Fibroblast of mammary gland (primary cell): ENCODE data around the gene OTOGL.
A peak's percentile ranks its signal among the peaks of the same experiment; 100 is the strongest.
"Not testable (repeated sequence)": the region's sequence is repeated elsewhere in the genome, so short reads cannot be mapped to it uniquely, and the experiment has no call there.

Experiments used
- DNase-seq: peaks from one replicate; pipeline ENCODE4 v3.0.0-alpha.2; 2010; ENCODE audit warnings: low read depth
- H3K4me3 ChIP-seq: 2 replicates; pipeline ENCODE4 v1.5.1; 2011; ENCODE audit warnings: low read depth, mild to moderate bottlenecking, low read length, moderate library complexity; ENCODE audit not compliant: control insufficient read depth
- CTCF ChIP-seq: conservative IDR thresholded peaks from 2 replicates; pipeline ENCODE4 v1.5.1; 2011; ENCODE audit warnings: low read depth, low read length, inconsistent platforms; ENCODE audit not compliant: control insufficient read depth, insufficient read depth

OTOGL gene

GRCh38 chr12:80282226-80282625 is 182.9 kb downstream of the OTOGL start:
- no peak overlapping the region for H3K4me3 ChIP-seq
- no peak for TF ChIP-seq CTCF
- no peak for DNase-seq

GRCh38 chr12:80282761-80283160 is 183.4 kb downstream of the OTOGL start:
- peak; percentile 71 for DNase-seq

GRCh38 chr12:80291108-80291754 is 191.9 kb downstream of the OTOGL start:
- no peak for TF ChIP-seq CTCF
- no peak for DNase-seq
- H3K4me3 ChIP-seq = no peak overlapping the region

More at GRCh38 chr12:80282761-80283160, 183.4 kb downstream of the OTOGL start:
- TF ChIP-seq CTCF = no peak
- no peak overlapping the region for H3K4me3 ChIP-seq

GRCh38 chr12:80293347-80293746 is 194.0 kb downstream of the OTOGL start:
- H3K4me3 ChIP-seq = no peak overlapping the region
- no peak for DNase-seq
- TF ChIP-seq CTCF = no peak

- no peak for TF ChIP-seq CTCF
- no peak overlapping the region for H3K4me3 ChIP-seq
- DNase-seq = no peak
Measured at GRCh38 chr12:80293759-80294158, 194.4 kb downstream of the OTOGL start.

GRCh38 chr12:80299219-80299618 is 199.9 kb downstream of the OTOGL start:
- no peak for TF ChIP-seq CTCF
- DNase-seq = no peak
- H3K4me3 ChIP-seq = no peak overlapping the region

- DNase-seq = peak; percentile 21
- no peak for TF ChIP-seq CTCF
- H3K4me3 ChIP-seq = no peak overlapping the region
Measured at GRCh38 chr12:80299976-80300375, 200.6 kb downstream of the OTOGL start.

- not testable (repeated sequence) for H3K4me3 ChIP-seq, DNase-seq
Measured at GRCh38 chr12:80307436-80307835, 208.1 kb downstream of the OTOGL start.
